Gastroesophageal sphincter (tissue), 3 donors: ENCODE measurements around the gene KIF17.

Experiments
- EP300 ChIP-seq: sonication (generic); formaldehyde crosslinking; IDR thresholded peaks from one replicate; pipeline ENCODE4 v1.6.1; 2017; ENCODE audit warnings: antibody characterized with exemption, mild to moderate bottlenecking
- TF ChIP-seq, protein P1 (sequence below), 4 experiments: fragments of 200-600 bp in 2 of 4; fragments of 450-650 bp in 2 of 4; sonication (generic) in 1 of 4; IDR thresholded peaks; one replicate each; pipeline ENCODE4 v1.5.1; 2017 to 2019; ENCODE audit warnings: antibody characterized with exemption in 4 of 4, mild to moderate bottlenecking in 2 of 4, moderate library complexity in 2 of 4

DNA sequence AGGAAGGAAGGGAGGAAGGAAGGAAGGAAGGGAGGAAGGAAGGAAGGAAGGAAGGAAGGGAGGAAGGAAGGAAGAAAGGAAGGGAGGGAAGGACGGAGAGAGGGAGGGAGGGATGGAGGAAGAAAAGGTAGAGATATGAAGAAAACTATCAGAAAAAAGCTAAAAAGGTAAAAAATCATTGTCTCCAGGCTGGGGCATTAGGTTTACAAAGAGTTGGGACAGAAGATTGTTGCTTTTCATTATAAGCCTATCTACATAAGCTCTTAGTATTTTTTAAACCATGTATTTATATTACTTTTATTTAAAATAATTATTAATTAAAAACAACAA, 91.7 kb downstream of the KIF17 start:
- TF ChIP-seq EP300: no peak
- TF ChIP-seq, protein P1, sequence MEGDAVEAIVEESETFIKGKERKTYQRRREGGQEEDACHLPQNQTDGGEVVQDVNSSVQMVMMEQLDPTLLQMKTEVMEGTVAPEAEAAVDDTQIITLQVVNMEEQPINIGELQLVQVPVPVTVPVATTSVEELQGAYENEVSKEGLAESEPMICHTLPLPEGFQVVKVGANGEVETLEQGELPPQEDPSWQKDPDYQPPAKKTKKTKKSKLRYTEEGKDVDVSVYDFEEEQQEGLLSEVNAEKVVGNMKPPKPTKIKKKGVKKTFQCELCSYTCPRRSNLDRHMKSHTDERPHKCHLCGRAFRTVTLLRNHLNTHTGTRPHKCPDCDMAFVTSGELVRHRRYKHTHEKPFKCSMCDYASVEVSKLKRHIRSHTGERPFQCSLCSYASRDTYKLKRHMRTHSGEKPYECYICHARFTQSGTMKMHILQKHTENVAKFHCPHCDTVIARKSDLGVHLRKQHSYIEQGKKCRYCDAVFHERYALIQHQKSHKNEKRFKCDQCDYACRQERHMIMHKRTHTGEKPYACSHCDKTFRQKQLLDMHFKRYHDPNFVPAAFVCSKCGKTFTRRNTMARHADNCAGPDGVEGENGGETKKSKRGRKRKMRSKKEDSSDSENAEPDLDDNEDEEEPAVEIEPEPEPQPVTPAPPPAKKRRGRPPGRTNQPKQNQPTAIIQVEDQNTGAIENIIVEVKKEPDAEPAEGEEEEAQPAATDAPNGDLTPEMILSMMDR (IDR thresholded peaks at IDR 0.05): no peak
